ENCODE results near the gene OPA3. TPM values are rescaled to one million over a fixed set of nuclear protein-coding genes. Genes with fewer than 3 reads are reported as not detected.

Gene OPA3
- total and polyA plus RNA-seq, 2 experiments from 2014 or later: 5.3 to 11.8 TPM

- WGBS, 2 experiments (ENCODE audit: low coverage in 1 of 2, low lambda C conversion rate in 2 of 2, missing lambda C conversion rate in 2 of 2): 1 to 2% methylated on average over 39 of the region's 39 CpGs
- H3F3A ChIP-seq (ENCODE audit: insufficient read depth): peaks cover 36% of the 10 kb centered on the region
- H3K27me3 ChIP-seq (replicated peaks; ENCODE audit: insufficient read depth): no peaks in the 10 kb centered on the region
- H3K79me2 ChIP-seq (ENCODE audit: insufficient read depth): 0 out of 2 replicates have a peak, but pooled peaks cover 8% of the 10 kb centered on the region
- no peaks in the 10 kb centered on the region for H3K9me3 ChIP-seq (ENCODE audit: low read depth)
- in situ Hi-C loops (cut with MboI): loop anchor here (5.0 kb wide), 1 partner anchor 36 kb away; no protein-coding TSS in a partner anchor
- TF ChIP-seq EZH2 (IDR thresholded peaks at IDR 0.05; ENCODE audit: insufficient read depth, poor library complexity, severe bottlenecking): no peak
- no peak for TF ChIP-seq EZH2phosphoT487 (IDR thresholded peaks at IDR 0.05; ENCODE audit: insufficient read depth, low read depth)
- no peaks in the 10 kb centered on the region for H4K20me1 ChIP-seq (ENCODE audit: insufficient read depth)
- H3K4me1 ChIP-seq (ENCODE audit: insufficient read depth): peaks cover 5% of the 10 kb centered on the region; the same call in 1 of the 2 replicates
- H3K36me3 ChIP-seq (ENCODE audit: low read depth): no peaks in the 10 kb centered on the region
- peak overlapping the region; percentile 96 for H3K4me2 ChIP-seq (ENCODE audit: unreplicated experiment)
- peak overlapping the region; percentile 87 for H3K4me3 ChIP-seq
- peak overlapping the region; percentile 98 for H3K27ac ChIP-seq
- DNase-seq: peak; percentile 89
- peak overlapping the region; percentile 94 for H3K9ac ChIP-seq
- H2AFZ ChIP-seq: peak overlapping the region; percentile 93
- no peaks in the 10 kb centered on the region for H3K9me2 ChIP-seq (ENCODE audit: insufficient read depth)
Measured at GRCh38 chr19:45478454-45479238, 106.0 kb downstream of the OPA3 start.

- Histone ChIP-seq H3K27ac (peak overlapping the region; percentile 98), H3K9me3 (ENCODE audit: low read depth) (no peaks in the 10 kb centered on the region), H3K27me3 (replicated peaks; ENCODE audit: insufficient read depth) (no peaks in the 10 kb centered on the region), H4K20me1 (ENCODE audit: insufficient read depth) (no peaks in the 10 kb centered on the region), H3K79me2 (ENCODE audit: insufficient read depth) (0 out of 2 replicates have a peak, but pooled peaks cover 8% of the 10 kb centered on the region), H2AFZ (peak overlapping the region; percentile 93; the same call in 1 of the 2 replicates), H3K4me1 (ENCODE audit: insufficient read depth) (peaks cover 5% of the 10 kb centered on the region; the same call in 1 of the 2 replicates), H3K4me2 (ENCODE audit: unreplicated experiment) (peak overlapping the region; percentile 96), H3K4me3 (peak overlapping the region; percentile 87), H3K9me2 (ENCODE audit: insufficient read depth) (no peaks in the 10 kb centered on the region), H3K9ac (peak overlapping the region; percentile 94), H3F3A (ENCODE audit: insufficient read depth) (peaks cover 36% of the 10 kb centered on the region), H3K36me3 (ENCODE audit: low read depth) (no peaks in the 10 kb centered on the region)
- in situ Hi-C loops (cut with MboI): loop anchor here (5.0 kb wide), 1 partner anchor 36 kb away; no protein-coding TSS in a partner anchor
- WGBS, 2 experiments (ENCODE audit: low coverage in 1 of 2, low lambda C conversion rate in 2 of 2, missing lambda C conversion rate in 2 of 2): 6 to 8% methylated on average over 12 of the region's 12 CpGs
- TF ChIP-seq EZH2phosphoT487 (IDR thresholded peaks at IDR 0.05; ENCODE audit: insufficient read depth, low read depth) (no peak), EZH2 (IDR thresholded peaks at IDR 0.05; ENCODE audit: insufficient read depth, poor library complexity, severe bottlenecking) (no peak)
- DNase-seq: peak; percentile 89
Measured at GRCh38 chr19:45477713-45478453, 106.7 kb downstream of the OPA3 start.

Other genes with a start within 250 kb of the OPA3 start
- gene KLC3, start 244.1 kb downstream of the OPA3 start, total RNA-seq (2014; rRNA removed; shearing (Covaris generic)): not detected in 2 replicates
- gene KLC3, start 244.1 kb downstream of the OPA3 start, polyA plus RNA-seq (2016; fragmentation: Nextera tagmentation; extraction: Ambion mirVana): not detected in 2 replicates
- 29.8 and 32.3 TPM in 2 replicates for gene ERCC2, start 214.2 kb downstream of the OPA3 start, total RNA-seq (2014; rRNA removed; shearing (Covaris generic))
- gene ERCC2, start 214.2 kb downstream of the OPA3 start, polyA plus RNA-seq (2016; fragmentation: Nextera tagmentation; extraction: Ambion mirVana): 13.7 TPM in 2 replicates
- gene PPP1R13L, start 179.7 kb downstream of the OPA3 start, total RNA-seq (2014; rRNA removed; shearing (Covaris generic)): 3.9 and 36.5 TPM in 2 replicates
- gene PPP1R13L, start 179.7 kb downstream of the OPA3 start, polyA plus RNA-seq (2016; fragmentation: Nextera tagmentation; extraction: Ambion mirVana): 6.2 and 6.4 TPM in 2 replicates
- gene POLR1G, start 178.2 kb downstream of the OPA3 start, total RNA-seq (2014; rRNA removed; shearing (Covaris generic)): 3.9 and 8.8 TPM in 2 replicates
- 7.2 and 10.8 TPM in 2 replicates for gene POLR1G, start 178.2 kb downstream of the OPA3 start, polyA plus RNA-seq (2016; fragmentation: Nextera tagmentation; extraction: Ambion mirVana)
- gene ERCC1, start 160.9 kb downstream of the OPA3 start, total RNA-seq (2014; rRNA removed; shearing (Covaris generic)): 63.0 and 79.8 TPM in 2 replicates
- gene ERCC1, start 160.9 kb downstream of the OPA3 start, polyA plus RNA-seq (2016; fragmentation: Nextera tagmentation; extraction: Ambion mirVana): 89.0 and 90.9 TPM in 2 replicates
- gene FOSB, start 116.8 kb downstream of the OPA3 start, total RNA-seq (2014; rRNA removed; shearing (Covaris generic)): 11.9 and 16.1 TPM in 2 replicates
- gene FOSB, start 116.8 kb downstream of the OPA3 start, polyA plus RNA-seq (2016; fragmentation: Nextera tagmentation; extraction: Ambion mirVana): 4.8 and 8.3 TPM in 2 replicates
- 14.8 and 19.6 TPM in 2 replicates for gene RTN2, start 87.8 kb downstream of the OPA3 start, total RNA-seq (2014; rRNA removed; shearing (Covaris generic))
- gene RTN2, start 87.8 kb downstream of the OPA3 start, polyA plus RNA-seq (2016; fragmentation: Nextera tagmentation; extraction: Ambion mirVana): 7.8 and 8.2 TPM in 2 replicates
- 0.32 TPM in 1 of 2 replicates, not detected in the other for gene PPM1N, start 86.4 kb downstream of the OPA3 start, total RNA-seq (2014; rRNA removed; shearing (Covaris generic))
- gene PPM1N, start 86.4 kb downstream of the OPA3 start, polyA plus RNA-seq (2016; fragmentation: Nextera tagmentation; extraction: Ambion mirVana): 0.33 and 0.63 TPM in 2 replicates
- 108 and 135 TPM in 2 replicates for gene VASP, start 77.3 kb downstream of the OPA3 start, total RNA-seq (2014; rRNA removed; shearing (Covaris generic))
- 31.9 and 32.6 TPM in 2 replicates for gene VASP, start 77.3 kb downstream of the OPA3 start, polyA plus RNA-seq (2016; fragmentation: Nextera tagmentation; extraction: Ambion mirVana)
- gene GPR4, start 17.4 kb upstream of the OPA3 start, total RNA-seq (2014; rRNA removed; shearing (Covaris generic)): 0.32 TPM in 1 of 2 replicates, not detected in the other
- 0.51 and 1.6 TPM in 2 replicates for gene GPR4, start 17.4 kb upstream of the OPA3 start, polyA plus RNA-seq (2016; fragmentation: Nextera tagmentation; extraction: Ambion mirVana)
- gene EML2, start 54.6 kb upstream of the OPA3 start, total RNA-seq (2014; rRNA removed; shearing (Covaris generic)): 24.4 and 27.5 TPM in 2 replicates
- 6.6 and 8.3 TPM in 2 replicates for gene EML2, start 54.6 kb upstream of the OPA3 start, polyA plus RNA-seq (2016; fragmentation: Nextera tagmentation; extraction: Ambion mirVana)
- not detected in 2 replicates for gene GIPR, start 83.4 kb upstream of the OPA3 start, total RNA-seq (2014; rRNA removed; shearing (Covaris generic))
- not detected in 2 replicates for gene GIPR, start 83.4 kb upstream of the OPA3 start, polyA plus RNA-seq (2016; fragmentation: Nextera tagmentation; extraction: Ambion mirVana)
- gene SNRPD2, start 107.2 kb upstream of the OPA3 start, total RNA-seq (2014; rRNA removed; shearing (Covaris generic)): 129 and 152 TPM in 2 replicates
- gene SNRPD2, start 107.2 kb upstream of the OPA3 start, polyA plus RNA-seq (2016; fragmentation: Nextera tagmentation; extraction: Ambion mirVana): 544 and 545 TPM in 2 replicates
- 8.6 and 13.2 TPM in 2 replicates for gene QPCTL, start 107.9 kb upstream of the OPA3 start, total RNA-seq (2014; rRNA removed; shearing (Covaris generic))
- 7.4 and 7.6 TPM in 2 replicates for gene QPCTL, start 107.9 kb upstream of the OPA3 start, polyA plus RNA-seq (2016; fragmentation: Nextera tagmentation; extraction: Ambion mirVana)
- gene FBXO46, start 146.1 kb upstream of the OPA3 start, total RNA-seq (2014; rRNA removed; shearing (Covaris generic)): 6.3 and 9.1 TPM in 2 replicates
- 3.1 and 3.3 TPM in 2 replicates for gene FBXO46, start 146.1 kb upstream of the OPA3 start, polyA plus RNA-seq (2016; fragmentation: Nextera tagmentation; extraction: Ambion mirVana)
- not detected in 2 replicates for gene MEIOSIN, start 148.6 kb upstream of the OPA3 start, total RNA-seq (2014; rRNA removed; shearing (Covaris generic))
- not detected in 2 replicates for gene MEIOSIN, start 148.6 kb upstream of the OPA3 start, polyA plus RNA-seq (2016; fragmentation: Nextera tagmentation; extraction: Ambion mirVana)
- 14.4 and 16.8 TPM in 2 replicates for gene SIX5, start 184.4 kb upstream of the OPA3 start, total RNA-seq (2014; rRNA removed; shearing (Covaris generic))
- gene SIX5, start 184.4 kb upstream of the OPA3 start, polyA plus RNA-seq (2016; fragmentation: Nextera tagmentation; extraction: Ambion mirVana): 6.1 and 8.2 TPM in 2 replicates
- 26.6 and 34.4 TPM in 2 replicates for gene DMPK, start 197.7 kb upstream of the OPA3 start, total RNA-seq (2014; rRNA removed; shearing (Covaris generic))
- gene DMPK, start 197.7 kb upstream of the OPA3 start, polyA plus RNA-seq (2016; fragmentation: Nextera tagmentation; extraction: Ambion mirVana): 13.0 and 15.3 TPM in 2 replicates
- 32.2 and 32.6 TPM in 2 replicates for gene DMWD, start 208.0 kb upstream of the OPA3 start, total RNA-seq (2014; rRNA removed; shearing (Covaris generic))
- gene DMWD, start 208.0 kb upstream of the OPA3 start, polyA plus RNA-seq (2016; fragmentation: Nextera tagmentation; extraction: Ambion mirVana): 11.5 and 14.5 TPM in 2 replicates
- not detected in 2 replicates for gene RSPH6A, start 230.5 kb upstream of the OPA3 start, total RNA-seq (2014; rRNA removed; shearing (Covaris generic))
- not detected in 2 replicates for gene RSPH6A, start 230.5 kb upstream of the OPA3 start, polyA plus RNA-seq (2016; fragmentation: Nextera tagmentation; extraction: Ambion mirVana)